Measurements from ENCODE around the gene PEAK1. TPM values are rescaled to one million over a fixed set of nuclear protein-coding genes. Genes with fewer than 3 reads are reported as not detected.

PEAK1 gene
- total RNA-seq, 1 experiment from 2014 or later, result 21.2 TPM

GRCh38 chr15:77457905-77458265 is 38.0 kb upstream of the PEAK1 start:
- H3K27me3 ChIP-seq (ENCODE audit: insufficient read depth, low read length), result no peaks in the 10 kb centered on the region
- Mint-ChIP-seq H3K4me1 (peaks cover 11% of the 10 kb centered on the region in 2 experiments), H3K9me3 (no peaks in the 10 kb centered on the region), H3K27me3 (ENCODE audit: low read depth) (no peaks in the 10 kb centered on the region), H3K4me3 (no peak overlapping the region), H3K36me3 (ENCODE audit: insufficient read depth in 1 of 3, low read depth in 3 of 3) (peaks cover 5 to 16% (median 13%) of the 10 kb centered on the region in 3 experiments; a peak in 5 of 7 replicates), H3K27ac (no peak overlapping the region)
- H4K8ac ChIP-seq (replicated peaks; ENCODE audit: insufficient read length, low read depth, low read length), result no peak overlapping the region
- no peaks in the 10 kb centered on the region for H3K79me1 ChIP-seq (ENCODE audit: insufficient read depth, low read depth, low read length, poor library complexity, severe bottlenecking)
- no peak overlapping the region for H4K5ac ChIP-seq (ENCODE audit: insufficient read length, low read depth, low read length)
- no peaks in the 10 kb centered on the region for H3K79me2 ChIP-seq (ENCODE audit: insufficient read depth, low read length)
- H3K4me2 ChIP-seq (ENCODE audit: insufficient read depth, insufficient read length, low read length), result no peak overlapping the region
- no peak overlapping the region for H3K56ac ChIP-seq (ENCODE audit: insufficient read length, low read depth, low read length)
- H3K9me3 ChIP-seq (ENCODE audit: control insufficient read depth, low read depth, low read length), result no peaks in the 10 kb centered on the region
- H3K4ac ChIP-seq (ENCODE audit: low read depth, low read length), result no peak overlapping the region
- H2BK15ac ChIP-seq (ENCODE audit: low read depth, low read length), result no peak overlapping the region
- H3K27ac ChIP-seq (ENCODE audit: insufficient read length, low read depth, low read length), result no peak overlapping the region
- H2BK120ac ChIP-seq (ENCODE audit: low read depth, low read length, poor library complexity, severe bottlenecking), result no peak overlapping the region
- no peak overlapping the region for H2AK5ac ChIP-seq (ENCODE audit: insufficient read length, low read length)
- H2BK5ac ChIP-seq (ENCODE audit: insufficient read length, low read length), result no peak overlapping the region
- H4K20me1 ChIP-seq (ENCODE audit: control insufficient read depth, insufficient read depth, insufficient read length), result no peaks in the 10 kb centered on the region
- no peak overlapping the region for H3K18ac ChIP-seq (ENCODE audit: insufficient read length, low read depth, low read length)
- H3K23me2 ChIP-seq (ENCODE audit: insufficient read length, low read depth, low read length, poor library complexity, severe bottlenecking), result no peaks in the 10 kb centered on the region
- H2BK12ac ChIP-seq (ENCODE audit: insufficient read length, low read depth, low read length), result no peak overlapping the region
- no peaks in the 10 kb centered on the region; the same call in 1 of the 2 replicates for H3K4me1 ChIP-seq (ENCODE audit: insufficient read depth, low read length)
- H4K91ac ChIP-seq (ENCODE audit: insufficient read length, low read depth, low read length), result no peak overlapping the region
- no peak overlapping the region for H3K23ac ChIP-seq (ENCODE audit: insufficient read length, low read depth, low read length)
- H2AFZ ChIP-seq (ENCODE audit: low read length), result no peak overlapping the region
- no peak overlapping the region for H3K9ac ChIP-seq (ENCODE audit: extremely low read depth, insufficient read length, low read length)
- no peak for DNase-seq
- no peak overlapping the region for H2BK20ac ChIP-seq (ENCODE audit: low read depth, low read length, poor library complexity, severe bottlenecking)
- no peak for TF ChIP-seq CTCF (conservative IDR thresholded peaks at IDR 0.05)
- H3T11ph ChIP-seq (ENCODE audit: low read length), result no peak overlapping the region
- H3K14ac ChIP-seq (ENCODE audit: insufficient read depth, low read length), result no peak overlapping the region

All from H9 (cell line).